Right lobe of liver (tissue), 6 donors: ENCODE results near the gene TNFAIP1. TPM values are rescaled to one million over a fixed set of nuclear protein-coding genes. Genes with fewer than 3 reads are reported as not detected.
"Not testable (repeated sequence)": the region's sequence is repeated elsewhere in the genome, so short reads cannot be mapped to it uniquely, and the experiment has no call there.

Source experiments
- ATAC-seq, 4 donors: fragments of 200-7000 bp; cut with Tn5 transposase; one replicate each; pipeline ENCODE4 v1.9.1; 2020; ENCODE audit warnings: mild to moderate bottlenecking in 4 of 4, moderate library complexity in 4 of 4
- DNase-seq, 3 donors: peaks; one replicate each; pipeline ENCODE4 v3.0.0-alpha.2; 2020
- H3K27ac ChIP-seq, 3 donors: fragments of 200-600 bp; one replicate each; pipeline ENCODE4 v1.8.0; 2022
- H3K27me3 ChIP-seq, 2 donors: fragments of 200-600 bp; one replicate each; pipeline ENCODE4 v1.8.0; 2022
- H3K36me3 ChIP-seq, 4 donors: fragments of 200-600 bp; sonication (generic) in 1 of 4; one replicate each; pipeline versions ENCODE4 v1.5.1 to v1.8.0; 2017 to 2022; ENCODE audit warnings: control low read depth in 1 of 4
- H3K4me1 ChIP-seq, 4 donors: fragments of 200-600 bp; sonication (generic) in 1 of 4; one replicate each; pipeline versions ENCODE4 v1.5.1 to v1.8.0; 2017 to 2022; ENCODE audit warnings: control low read depth in 1 of 4
- H3K4me3 ChIP-seq, 3 donors: fragments of 200-600 bp; one replicate each; pipeline ENCODE4 v1.8.0; 2022
- H3K9me3 ChIP-seq, 4 donors: fragments of 200-600 bp; sonication (generic) in 1 of 4; one replicate each; pipeline versions ENCODE4 v1.5.1 to v1.8.0; 2017 to 2022; ENCODE audit warnings: control low read depth in 1 of 4
- CTCF ChIP-seq, 4 donors: fragments of 200-600 bp in 3 of 4; fragments of 450-650 bp in 1 of 4; IDR thresholded peaks; one replicate each; pipeline versions ENCODE4 v1.5.1 to v1.8.0; 2016 to 2022; ENCODE audit warnings: antibody characterized with exemption in 4 of 4, mild to moderate bottlenecking in 2 of 4
- POLR2A ChIP-seq: fragments of 450-650 bp; IDR thresholded peaks from one replicate; pipeline ENCODE4 v1.6.1; 2017; ENCODE audit warnings: antibody characterized with exemption, mild to moderate bottlenecking
- WGBS: methylation state at CpG from one replicate; pipeline ENCODE4 v1.1.6; 2018; ENCODE audit warnings: low coverage, low lambda C conversion rate; ENCODE audit not compliant: insufficient coverage; ENCODE audit errors: missing lambda C conversion rate; 5-methylcytosine and 5-hydroxymethylcytosine counted together
- intact Hi-C, 2 donors: fragments of 100-400 bp; cut with DNase I; formaldehyde crosslinking; loops; one replicate each; pipeline versions ENCODE4 v1.11.2 to v1.14.1; 2022
- long read RNA-seq: library from polyadenylated mRNA; unstranded; transcript quantifications from one replicate; pipeline ENCODE4 v2.0.0, GENCODE V29; 2019
- total RNA-seq, 6 experiments: library from RNA; depleted of rRNA in 2 of 6; stranded (reverse); fragments of >200 nt in 2 of 6; fragmentation: NEBNext Ultra II Directional in 3 of 6; extraction: Animal tissue kit (Norgen Biotek cat#: 25700) in 3 of 6; gene quantifications; one replicate each; pipeline versions ENCODE4 v1.1.0 to v1.2.4, GENCODE V29; 2016 to 2023
- donor health status: DM: no; HTN: yes; CAD: no.
- donor health status: DM: no; HTN: no; CAD: no.
- donor health status: DM: no; HTN: no; CAD: no.
- donor health status: DM: no; HTN: yes; CAD: no.
- donor health status: DM: no; HTN: yes; CAD: no.

TNFAIP1 gene, protein sequence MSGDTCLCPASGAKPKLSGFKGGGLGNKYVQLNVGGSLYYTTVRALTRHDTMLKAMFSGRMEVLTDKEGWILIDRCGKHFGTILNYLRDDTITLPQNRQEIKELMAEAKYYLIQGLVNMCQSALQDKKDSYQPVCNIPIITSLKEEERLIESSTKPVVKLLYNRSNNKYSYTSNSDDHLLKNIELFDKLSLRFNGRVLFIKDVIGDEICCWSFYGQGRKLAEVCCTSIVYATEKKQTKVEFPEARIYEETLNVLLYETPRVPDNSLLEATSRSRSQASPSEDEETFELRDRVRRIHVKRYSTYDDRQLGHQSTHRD
- total RNA-seq: 10 to 100 TPM; 32.3 to 87.6 (median 38.2) TPM
- long read RNA-seq, partial matches to known transcripts: 2 of 9 reads
- long read RNA-seq, other reads (novel, unspliced or antisense): 4 of 9 reads

- Histone ChIP-seq H3K36me3 (peaks cover 0 to 22% (median 6%) of the 10 kb centered on the region in 4 donors), H3K4me1 (peaks cover 0 to 34% (median 11%) of the 10 kb centered on the region in 4 donors), H3K9me3 (no peaks in the 10 kb centered on the region), H3K27ac (peak within 1 kb of the TSS; percentile 95 to 99 (median 95)), H3K4me3 (peak within 1 kb of the TSS; percentile 94 to 96 (median 95)), H3K27me3 (no peaks in the 10 kb centered on the region)
- DNase-seq (peak; percentile 98 to 99 (median 99)), ATAC-seq (peak; percentile 88 to 97 (median 95))
- under 1% methylated on average over 19 of the region's 62 CpGs for WGBS
- peak; percentile 96 for TF ChIP-seq POLR2A
- no peak for TF ChIP-seq CTCF (IDR thresholded peaks at IDR 0.05)
- intact Hi-C loops: no loop called here
Observed at GRCh38 chr17:28335201-28335958, at the start of gene TNFAIP1, which contains the start of gene IFT20. TSS of gene TNFAIP1 (plus strand) at chr17:28335761. CDS start at chr17:28339522, 3,761 bp downstream. TSS of gene IFT20 (minus strand) at chr17:28335472. CDS start at chr17:28331985, 3,487 bp downstream.

GRCh38 chr17:28285965-28286364, 49.6 kb upstream of the TNFAIP1 start:
- no peak overlapping the region for H3K27ac ChIP-seq
- H3K36me3 ChIP-seq: no peaks in the 10 kb centered on the region
- WGBS: 0% methylated on average over 1 of the region's 2 CpGs
- no peak for ATAC-seq
- no peaks in the 10 kb centered on the region for H3K4me1 ChIP-seq
- intact Hi-C loops: no loop called here
- no peak for DNase-seq
- H3K27me3 ChIP-seq: no peaks in the 10 kb centered on the region
- TF ChIP-seq POLR2A (no peak), CTCF (IDR thresholded peaks at IDR 0.05) (no peak)
- no peak overlapping the region for H3K4me3 ChIP-seq
- H3K9me3 ChIP-seq: no peaks in the 10 kb centered on the region

DNA sequence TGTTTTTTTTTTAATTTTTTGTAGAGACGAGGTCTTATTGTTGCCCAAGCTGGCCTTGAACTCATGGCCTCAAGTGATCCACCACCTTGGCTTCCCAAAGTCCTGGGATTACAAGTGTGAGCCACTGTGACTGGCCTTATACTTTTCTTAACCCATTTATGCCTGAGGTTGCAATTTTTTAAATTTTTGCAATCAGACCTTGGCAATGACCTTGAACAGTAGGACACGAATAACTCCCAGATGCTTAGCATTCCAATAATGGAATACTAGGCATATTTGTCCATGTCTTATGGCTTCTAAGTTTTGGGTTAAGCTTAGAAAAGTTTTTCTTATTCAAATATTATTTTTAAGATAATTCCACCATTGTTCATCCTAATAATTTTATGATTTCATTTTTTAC, 44.9 kb upstream of the TNFAIP1 start:
- Histone ChIP-seq H3K27ac (no peak overlapping the region), H3K36me3 (no peaks in the 10 kb centered on the region), H3K9me3 (no peaks in the 10 kb centered on the region), H3K27me3 (no peaks in the 10 kb centered on the region), H3K4me3 (no peak overlapping the region), H3K4me1 (no peaks in the 10 kb centered on the region)
- no peak for DNase-seq
- intact Hi-C loops: no loop called here
- no peak for ATAC-seq
- 54% methylated on average over 2 of the region's 2 CpGs for WGBS
- TF ChIP-seq POLR2A (no peak), CTCF (IDR thresholded peaks at IDR 0.05) (no peak)

DNA sequence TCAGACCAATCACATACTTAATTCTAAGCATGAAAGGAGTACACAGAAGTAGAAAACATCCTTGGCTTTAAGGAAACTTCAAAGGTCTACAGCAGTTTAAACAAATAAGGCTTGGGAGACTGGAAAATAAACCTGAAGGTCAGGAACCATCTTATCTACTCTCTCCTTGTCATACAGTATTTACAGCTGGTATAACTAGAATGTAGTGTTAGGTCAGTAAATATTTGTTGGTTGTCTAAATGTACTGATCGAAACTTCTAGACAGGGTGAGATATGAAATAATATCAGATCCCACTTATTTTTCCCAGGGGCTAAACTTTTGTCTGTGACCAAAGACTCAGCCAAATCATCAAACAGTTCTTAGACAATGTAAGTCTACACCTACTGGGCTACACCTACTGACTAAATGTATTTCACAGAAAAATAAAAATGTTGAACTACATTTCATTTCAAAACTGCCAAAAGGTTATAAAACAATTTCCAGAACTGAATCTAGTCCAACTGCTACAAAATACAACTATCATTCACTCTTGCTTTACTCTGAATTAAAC, 43.7 kb upstream of the TNFAIP1 start:
- Histone ChIP-seq H3K4me3 (no peak overlapping the region), H3K27me3 (no peaks in the 10 kb centered on the region), H3K36me3 (no peaks in the 10 kb centered on the region), H3K27ac (no peak overlapping the region), H3K4me1 (no peaks in the 10 kb centered on the region), H3K9me3 (no peaks in the 10 kb centered on the region)
- ATAC-seq: no peak
- no peak for DNase-seq
- TF ChIP-seq POLR2A (no peak), CTCF (IDR thresholded peaks at IDR 0.05) (no peak)
- intact Hi-C loops: no loop called here
- 68% methylated on average over 1 of the region's 1 CpG for WGBS

- H3K36me3 ChIP-seq, H3K27me3 ChIP-seq, ATAC-seq, DNase-seq, H3K9me3 ChIP-seq, H3K4me3 ChIP-seq, intact Hi-C loops, H3K27ac ChIP-seq, H3K4me1 ChIP-seq: not testable (repeated sequence)
- WGBS: 84% methylated on average over 8 of the region's 12 CpGs
Observed at GRCh38 chr17:28292878-28293277, 42.7 kb upstream of the TNFAIP1 start.
